HG03354 (cell line): ENCODE results near the gene CCDC74A.
"Not testable (repeated sequence)": the region's sequence is repeated elsewhere in the genome, so short reads cannot be mapped to it uniquely, and the experiment has no call there.

Experiments used
- ATAC-seq: cut with Tn5 transposase; IDR thresholded peaks from one replicate; pipeline ENCODE4 v1.9.1; 2021; ENCODE audit warnings: mild to moderate bottlenecking; ENCODE audit not compliant: unreplicated experiment, poor library complexity, severe bottlenecking

Gene CCDC74A

DNA sequence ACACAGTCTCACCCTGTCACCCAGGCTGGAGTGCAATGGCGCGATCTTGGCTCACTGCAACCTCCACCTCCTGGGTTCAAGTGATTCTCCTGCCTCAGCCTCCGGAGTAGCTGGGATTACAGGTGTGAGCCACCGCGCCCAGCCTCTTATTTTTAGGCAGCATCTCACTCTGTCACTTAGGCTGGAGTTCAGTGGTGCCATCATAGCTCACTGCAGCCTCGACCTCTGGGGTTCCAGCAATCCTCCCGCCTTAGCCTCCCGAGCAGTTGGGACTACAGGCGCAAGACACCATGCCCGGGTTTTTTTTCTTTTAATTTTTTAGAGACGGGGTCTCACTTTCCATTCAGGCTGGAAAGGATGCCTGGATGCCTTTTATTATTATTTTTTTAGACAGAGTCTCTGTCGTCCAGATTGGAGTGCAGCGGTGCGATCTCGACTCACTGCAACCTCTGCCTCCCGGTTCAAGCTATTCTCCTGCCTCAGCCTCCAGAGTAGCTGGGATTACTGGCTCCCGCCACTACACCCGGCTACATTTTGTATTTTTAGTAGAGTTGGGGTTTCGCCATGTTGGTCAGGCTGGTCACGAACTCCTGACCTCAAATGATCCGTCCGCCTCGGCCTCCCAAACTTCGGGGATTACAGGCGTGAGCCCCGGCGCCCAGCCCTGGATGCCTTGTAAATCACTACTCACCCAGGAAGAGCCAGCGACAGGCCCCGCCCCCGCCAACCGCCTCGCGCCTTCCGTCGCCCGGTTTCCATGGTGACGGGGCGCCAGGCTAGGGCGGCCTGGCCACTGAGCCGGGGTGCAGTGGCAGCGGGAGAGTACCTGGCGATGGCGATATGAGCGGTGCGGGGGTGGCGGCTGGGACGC lies at the start of gene CCDC74A:
Gene CCDC74A (plus strand): TSS at position 758 of the 871 bp plus-strand sequence. CDS start 83 bp downstream, at position 841.
- peak; percentile 90 for ATAC-seq

DNA sequence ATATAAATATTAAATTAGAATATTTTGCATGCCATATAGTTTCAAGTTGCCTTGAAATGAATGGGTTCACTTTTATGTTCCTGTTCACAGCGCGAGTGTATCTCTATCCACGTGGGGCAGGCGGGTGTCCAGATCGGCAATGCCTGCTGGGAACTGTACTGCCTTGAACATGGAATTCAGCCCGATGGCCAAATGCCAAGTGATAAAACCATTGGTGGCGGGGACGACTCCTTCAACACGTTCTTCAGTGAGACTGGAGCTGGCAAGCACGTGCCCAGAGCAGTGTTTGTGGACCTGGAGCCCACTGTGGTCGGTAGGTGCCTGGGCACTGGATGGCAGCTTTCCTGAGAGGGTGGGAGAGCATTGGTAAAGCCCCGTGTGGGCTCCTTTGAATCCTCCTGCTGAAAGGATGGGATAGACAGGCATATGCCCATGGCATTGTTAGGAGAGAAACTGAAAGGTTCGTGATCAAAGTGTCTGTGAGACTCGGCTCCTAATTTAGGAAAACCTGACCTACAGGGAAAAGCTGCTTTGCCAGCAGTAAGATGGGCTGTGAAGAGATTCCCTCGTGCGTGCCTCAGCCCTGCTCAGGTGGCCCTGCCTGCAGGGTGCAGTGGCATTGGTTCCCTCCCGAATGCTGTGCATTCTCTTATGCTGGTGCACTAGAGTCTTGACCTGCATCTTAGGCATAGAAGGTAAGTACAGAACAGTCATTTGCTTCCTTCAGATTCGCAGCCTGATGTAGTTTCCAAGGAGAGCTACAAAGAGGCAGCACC lies 49.4 kb upstream of the CCDC74A start:
- not testable (repeated sequence) for ATAC-seq

DNA sequence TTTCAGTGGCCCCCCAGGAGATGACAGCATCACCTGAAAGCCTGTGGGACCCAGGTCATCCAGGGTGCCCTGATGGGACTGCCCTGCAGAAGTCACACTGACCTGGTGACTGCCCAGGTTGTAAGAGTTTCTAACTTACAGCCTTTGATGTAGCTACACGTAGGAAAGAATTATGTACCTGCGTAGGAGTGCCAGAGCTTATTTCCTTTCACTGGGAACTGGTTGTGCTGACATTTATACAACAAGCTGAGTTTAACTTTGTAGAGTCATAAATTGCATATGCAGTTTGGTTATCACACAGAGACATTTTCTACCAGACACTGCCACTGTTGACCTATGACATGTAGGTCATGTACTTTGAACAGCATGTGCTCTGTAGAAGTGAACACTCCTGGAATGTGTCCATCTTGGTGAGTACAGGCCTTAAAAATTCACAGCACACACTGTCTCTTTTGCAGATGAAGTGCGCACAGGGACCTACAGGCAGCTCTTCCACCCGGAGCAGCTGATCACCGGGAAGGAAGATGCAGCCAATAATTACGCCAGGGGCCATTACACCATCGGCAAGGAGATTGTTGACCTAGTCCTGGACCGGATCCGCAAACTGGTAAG lies 48.7 kb upstream of the CCDC74A start:
- not testable (repeated sequence) for ATAC-seq

DNA sequence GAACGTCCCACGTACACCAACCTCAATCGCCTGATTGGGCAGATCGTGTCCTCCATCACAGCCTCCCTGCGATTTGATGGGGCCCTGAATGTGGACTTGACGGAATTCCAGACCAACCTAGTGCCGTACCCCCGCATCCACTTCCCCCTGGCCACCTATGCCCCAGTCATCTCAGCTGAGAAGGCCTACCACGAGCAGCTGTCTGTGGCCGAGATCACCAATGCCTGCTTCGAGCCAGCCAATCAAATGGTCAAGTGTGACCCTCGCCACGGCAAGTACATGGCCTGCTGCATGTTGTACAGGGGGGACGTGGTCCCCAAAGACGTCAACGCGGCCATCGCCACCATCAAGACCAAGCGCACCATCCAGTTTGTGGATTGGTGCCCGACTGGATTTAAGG lies 47.3 kb upstream of the CCDC74A start:
- ATAC-seq: not testable (repeated sequence)

DNA sequence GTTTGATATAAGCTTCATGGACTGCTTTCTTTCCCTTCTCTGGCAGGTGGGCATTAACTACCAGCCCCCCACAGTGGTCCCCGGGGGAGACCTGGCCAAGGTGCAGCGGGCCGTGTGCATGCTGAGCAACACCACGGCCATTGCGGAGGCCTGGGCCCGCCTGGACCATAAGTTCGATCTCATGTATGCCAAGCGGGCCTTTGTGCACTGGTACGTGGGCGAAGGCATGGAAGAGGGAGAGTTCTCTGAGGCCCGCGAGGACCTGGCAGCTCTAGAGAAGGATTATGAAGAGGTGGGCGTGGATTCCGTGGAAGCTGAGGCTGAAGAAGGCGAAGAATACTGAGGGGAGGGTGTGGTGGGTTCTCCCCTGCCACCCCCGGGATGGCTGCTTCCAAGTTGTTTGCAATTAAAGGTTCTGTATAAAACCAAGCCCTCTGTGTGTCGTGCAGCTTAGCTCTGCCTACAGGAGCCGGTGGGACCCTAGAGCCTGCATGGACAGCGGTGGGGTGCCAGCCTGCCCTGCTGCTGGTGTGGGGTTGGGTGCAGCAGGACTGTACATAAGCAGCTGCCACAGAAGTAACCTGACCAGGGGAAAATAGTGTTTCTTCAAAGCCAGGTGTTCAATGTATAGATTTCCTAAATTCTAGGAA lies 45.1 kb upstream of the CCDC74A start:
- ATAC-seq: not testable (repeated sequence)

DNA sequence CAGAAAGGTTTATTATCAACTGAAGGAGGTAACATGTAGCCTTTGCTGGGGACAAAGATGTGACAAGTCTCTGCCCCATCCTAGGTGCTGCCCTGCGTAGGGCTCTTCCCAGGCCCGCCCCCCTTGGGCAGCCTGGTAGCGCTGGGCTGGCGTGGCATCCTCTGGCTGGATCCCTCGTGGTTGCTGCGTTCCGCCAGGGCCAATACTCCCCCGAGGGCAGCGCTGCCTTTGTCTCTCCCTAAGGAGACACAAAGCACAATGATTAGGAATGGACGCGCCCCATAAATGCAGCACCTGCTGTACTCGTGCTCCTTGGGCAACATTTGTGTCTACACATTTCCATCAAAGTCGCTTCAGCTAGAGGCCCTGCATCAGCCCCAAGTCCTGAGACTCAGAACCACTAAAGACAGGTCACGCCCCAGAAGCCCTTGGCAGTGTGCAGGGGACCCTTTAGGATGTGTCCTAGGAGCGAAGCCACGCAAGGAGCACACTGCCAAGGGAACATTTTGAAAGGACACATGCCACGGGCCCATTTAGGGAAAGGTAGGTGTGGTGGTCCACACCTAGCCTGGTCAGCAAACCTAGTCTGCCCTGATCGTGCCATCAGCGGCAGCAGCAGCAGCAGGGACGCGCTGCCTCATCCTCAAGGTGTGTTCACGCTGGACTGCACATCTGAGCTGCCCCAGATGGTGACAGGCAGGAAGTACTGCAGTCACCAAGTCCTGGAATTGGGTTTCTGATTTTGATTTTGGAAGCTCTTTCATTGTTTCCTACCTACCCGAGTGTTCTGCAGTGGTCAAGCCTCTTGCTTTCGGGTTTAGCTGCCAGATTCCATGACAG lies 43.5 kb upstream of the CCDC74A start:
- ATAC-seq: not testable (repeated sequence)

DNA sequence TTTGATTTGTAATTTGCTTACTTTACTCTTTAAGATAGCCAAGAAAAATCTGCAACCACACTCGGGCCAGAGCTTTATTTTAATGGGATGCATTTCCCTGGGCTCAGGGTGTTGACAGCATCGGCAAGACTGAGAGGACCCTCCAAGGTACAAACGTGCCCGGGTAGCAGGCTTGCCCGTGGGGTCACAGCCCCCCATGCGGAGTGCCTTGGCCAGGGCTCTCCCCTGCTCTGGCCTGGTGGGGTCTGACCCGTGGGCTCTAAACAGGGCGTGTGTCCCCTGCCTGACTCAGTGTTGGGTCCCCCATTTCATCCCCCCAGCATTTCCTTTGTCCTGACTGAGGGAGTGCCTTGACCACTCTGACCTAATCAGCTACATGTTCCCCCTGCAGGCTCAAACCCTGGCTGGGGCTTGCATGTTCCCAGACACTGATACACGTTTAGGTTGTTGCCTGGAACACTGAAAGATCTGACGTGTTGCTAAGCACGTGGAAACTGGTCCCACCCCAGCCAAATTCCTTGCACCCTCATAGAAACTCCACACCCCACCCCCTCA lies 42.7 kb upstream of the CCDC74A start:
- not testable (repeated sequence) for ATAC-seq

DNA sequence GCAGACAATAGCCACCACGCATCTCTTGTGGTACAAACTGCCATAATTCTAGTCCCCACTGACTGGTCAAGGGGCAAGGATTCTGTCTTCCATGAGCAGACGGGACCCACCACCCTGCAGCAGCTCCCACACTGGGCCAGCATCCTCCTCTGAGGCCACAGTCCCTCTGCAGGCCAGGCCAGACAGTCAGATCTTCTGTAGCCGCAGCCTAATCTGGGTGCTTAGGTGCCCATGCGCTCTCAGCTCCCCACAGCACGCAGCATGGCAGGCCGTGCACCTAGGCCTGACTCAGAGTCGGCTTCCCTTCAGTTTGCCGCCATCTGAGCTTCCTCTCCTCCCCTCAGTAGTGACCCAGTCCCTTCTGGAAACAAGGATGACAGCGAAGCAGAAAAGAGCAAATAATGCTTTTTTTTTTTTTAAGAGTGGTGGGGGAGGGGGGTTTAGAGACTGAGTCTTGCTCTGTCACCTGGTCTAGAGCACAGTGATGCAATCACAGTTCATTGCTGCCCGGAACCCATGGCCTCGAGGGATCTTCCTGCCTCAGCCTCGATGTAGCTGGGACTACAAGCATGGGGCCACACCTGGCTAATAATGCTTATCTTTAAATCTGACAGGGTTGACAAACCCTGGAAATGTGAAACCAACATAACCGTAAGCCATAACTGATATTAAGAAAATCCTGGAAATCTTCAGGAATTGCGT lies 41.3 kb upstream of the CCDC74A start:
- not testable (repeated sequence) for ATAC-seq

DNA sequence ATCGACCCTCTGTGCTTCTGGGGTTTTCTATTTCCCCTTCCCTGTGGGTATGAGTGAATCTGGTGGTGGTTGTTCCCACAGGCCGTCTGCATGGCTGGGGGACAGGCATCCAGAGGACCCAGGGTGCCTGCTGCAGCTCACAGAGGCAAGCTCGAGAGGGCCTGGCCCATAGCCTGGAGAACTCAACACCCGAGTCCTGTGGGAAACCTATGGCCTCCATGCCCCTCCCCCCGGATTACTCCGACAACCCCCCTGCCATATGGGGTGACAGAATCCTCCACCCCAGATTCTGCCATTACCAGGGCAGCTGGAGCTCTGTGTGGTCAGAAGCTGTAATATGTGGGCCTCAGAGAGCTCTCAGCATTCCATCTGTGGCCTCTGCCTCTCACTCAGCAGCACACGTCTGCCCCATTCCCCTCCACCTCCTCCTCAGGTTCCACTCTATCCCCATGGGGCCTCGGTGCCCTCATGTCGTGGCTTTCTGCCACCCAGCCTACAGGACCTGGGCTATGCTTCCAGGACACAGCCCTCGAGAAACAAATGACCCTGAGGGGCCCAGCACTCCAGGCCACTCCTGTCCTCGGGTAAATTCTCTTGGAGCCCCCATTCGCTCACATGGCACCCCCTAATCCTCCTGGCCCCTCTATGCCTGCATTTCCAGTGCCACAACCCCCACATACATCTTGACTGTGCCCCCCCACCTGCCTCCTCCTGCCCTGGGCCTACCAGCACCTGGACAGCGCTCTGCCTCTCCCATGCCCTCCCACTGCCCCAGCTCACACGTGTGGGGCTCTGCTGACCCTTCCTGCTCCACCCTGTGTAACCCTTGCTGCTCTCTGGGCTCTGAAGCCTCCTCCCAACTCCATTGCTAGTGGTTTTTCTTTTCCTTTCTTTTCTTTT lies 39.1 kb upstream of the CCDC74A start:
- ATAC-seq: no peak

DNA sequence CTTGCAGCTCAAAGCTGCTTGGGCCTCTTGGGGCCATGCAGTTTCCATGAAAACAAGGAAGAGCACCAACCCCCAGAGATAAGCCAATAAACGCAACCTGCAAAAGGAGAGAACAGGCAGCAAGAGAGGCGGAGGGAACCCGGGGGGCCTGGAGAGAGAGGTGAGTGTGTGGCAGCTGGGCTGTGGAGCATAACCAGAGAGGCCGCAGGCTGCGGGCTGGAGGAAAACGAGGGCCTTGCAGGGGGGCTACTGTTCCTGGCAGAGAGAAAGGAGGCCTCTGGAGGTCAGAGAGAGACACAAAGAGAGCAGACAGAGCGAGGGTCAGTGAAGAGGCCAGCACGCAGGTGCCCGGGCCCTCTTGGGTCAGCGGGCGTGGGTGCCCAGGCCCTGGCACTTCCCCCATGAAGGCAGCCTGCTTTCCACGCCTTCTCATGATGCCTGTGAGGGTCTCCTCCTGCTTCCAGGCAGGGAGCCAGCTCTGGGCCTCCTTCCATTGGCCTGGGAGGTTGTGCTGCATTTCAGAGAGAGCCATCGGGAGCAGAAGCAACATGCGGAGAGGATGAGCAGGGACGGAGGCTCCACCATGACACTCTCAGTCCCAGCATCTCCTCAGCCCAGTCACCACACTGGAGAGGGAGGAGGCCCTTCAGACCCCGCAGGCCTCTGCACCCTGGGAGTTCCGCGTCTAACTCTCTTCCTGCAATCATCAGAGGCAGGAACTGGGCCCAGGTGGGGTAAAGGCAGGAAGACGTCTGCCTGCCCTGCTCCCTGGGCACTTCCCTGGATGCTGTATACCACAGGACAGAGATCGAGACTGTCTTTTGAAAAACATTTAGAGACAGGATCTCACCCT lies 36.8 kb upstream of the CCDC74A start:
- not testable (repeated sequence) for ATAC-seq

DNA sequence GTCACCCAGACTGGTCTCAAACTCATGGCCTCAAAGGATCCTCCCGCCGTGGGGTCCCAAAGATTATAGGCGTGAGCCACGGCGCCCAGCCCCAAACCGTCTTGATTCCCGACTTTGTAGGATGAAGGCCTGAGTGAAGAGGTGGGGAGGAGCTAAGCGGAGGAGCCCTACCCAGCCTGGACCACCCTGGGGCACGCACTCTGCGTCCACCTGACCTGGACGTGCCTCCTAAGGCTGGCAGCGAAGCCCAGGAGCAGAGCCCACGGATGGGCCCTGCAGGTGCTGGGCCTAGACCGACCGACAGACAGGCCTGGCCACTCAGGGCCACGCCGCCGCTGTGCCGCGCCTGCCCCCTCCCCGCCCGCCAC lies 36.2 kb upstream of the CCDC74A start:
- ATAC-seq: peak; percentile 3

DNA sequence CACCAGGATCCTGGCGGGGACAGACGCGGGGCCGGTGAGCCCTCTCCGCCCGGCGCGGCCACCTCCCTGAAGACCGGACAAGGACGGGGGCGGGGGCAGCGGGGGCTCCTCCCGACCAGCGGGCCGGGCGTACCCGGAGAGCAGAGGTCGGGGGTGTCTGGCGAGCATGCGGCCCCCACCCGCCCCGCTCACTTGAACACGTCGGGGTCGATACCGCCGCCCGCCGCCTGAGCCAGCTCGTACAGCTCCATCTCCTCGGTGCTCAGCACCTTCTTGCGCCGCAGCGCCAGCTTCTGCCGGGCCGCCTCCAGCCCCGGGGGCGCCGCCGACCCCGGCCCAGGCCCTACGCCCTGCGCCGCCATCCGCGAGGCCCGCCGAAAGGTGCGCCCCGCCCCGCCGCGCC lies 35.7 kb upstream of the CCDC74A start, which contains the start of gene MZT2A:
Gene MZT2A (minus strand): TSS at position 383 of the 403 bp plus-strand sequence. CDS start 21 bp downstream, at position 362.
- peak; percentile 29 for ATAC-seq

DNA sequence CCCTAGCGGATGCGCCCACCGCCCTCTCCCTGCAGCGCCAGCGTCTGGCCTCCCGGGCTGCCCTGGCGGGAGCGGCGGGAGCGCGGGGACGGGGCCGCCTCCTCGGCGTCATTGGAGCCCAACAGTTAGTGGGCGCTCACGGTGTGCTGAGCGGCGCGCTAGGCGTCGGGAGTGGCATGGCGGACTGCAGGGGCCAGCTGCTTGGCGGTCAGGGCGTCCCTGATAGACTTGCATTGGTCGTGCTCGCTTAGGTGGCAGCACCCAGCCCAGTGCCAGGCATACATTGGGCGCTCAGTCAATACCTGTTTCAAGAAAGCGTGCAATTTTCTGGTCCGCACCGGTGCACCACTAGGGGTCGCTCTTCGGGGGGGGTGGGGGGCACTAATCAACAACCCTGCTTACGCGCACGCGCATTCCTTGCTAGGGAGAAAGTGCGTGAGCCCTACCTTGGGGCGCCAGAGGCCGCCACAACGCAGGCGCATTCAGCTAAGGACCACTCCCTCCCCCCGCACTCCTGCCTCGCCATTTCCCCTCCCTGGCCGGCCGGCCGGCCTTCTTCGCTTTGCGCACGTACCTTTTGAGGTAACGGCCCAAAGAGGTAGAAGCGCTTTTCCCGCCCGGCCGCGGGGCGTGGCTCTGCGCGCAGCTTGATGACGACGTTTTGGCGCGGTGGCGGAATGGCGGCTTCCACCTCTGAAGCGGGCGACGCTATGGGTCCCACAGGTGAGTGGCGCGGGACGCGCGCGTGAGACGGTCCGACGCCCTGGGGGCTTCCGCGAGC lies 35.1 kb upstream of the CCDC74A start:
- ATAC-seq: peak; percentile 73

DNA sequence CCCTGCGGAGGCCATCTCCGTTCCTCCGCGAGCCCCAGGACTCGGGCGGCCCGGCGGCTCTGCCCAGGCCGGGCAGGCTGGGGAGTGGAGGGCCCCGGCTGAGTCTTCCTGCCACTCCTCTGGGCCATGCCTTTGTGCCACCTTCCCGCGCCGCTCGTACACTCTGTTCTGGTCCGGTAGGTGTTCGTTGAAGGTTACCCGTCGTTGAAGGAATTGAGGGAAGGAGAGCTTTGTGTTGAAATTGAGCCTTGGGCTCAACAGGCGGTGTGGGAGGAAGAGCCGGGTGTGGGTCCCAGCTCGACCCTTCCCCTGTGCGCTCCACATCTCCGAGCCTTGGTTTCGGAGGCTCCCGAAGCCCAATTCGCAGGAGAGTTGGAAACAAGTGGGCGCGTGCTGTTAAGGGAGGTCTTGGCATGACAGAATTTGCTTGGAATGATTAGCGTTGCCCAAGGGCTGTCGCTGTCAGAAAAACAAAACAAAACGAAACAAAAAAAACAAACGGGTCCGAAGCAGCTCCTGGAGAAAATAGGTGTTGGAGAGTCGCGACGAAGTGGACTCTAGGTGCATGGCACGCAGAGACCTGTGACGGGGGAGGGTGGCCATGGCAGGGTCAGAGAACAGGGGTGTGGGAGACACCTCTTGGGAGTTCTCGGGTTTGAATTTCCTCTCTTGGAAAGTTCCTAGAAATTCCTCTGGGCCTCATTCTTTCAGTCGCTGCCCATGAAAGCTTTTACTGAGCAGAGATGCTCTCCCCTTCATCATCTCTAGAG lies 34.3 kb upstream of the CCDC74A start:
- ATAC-seq: peak; percentile 29

DNA sequence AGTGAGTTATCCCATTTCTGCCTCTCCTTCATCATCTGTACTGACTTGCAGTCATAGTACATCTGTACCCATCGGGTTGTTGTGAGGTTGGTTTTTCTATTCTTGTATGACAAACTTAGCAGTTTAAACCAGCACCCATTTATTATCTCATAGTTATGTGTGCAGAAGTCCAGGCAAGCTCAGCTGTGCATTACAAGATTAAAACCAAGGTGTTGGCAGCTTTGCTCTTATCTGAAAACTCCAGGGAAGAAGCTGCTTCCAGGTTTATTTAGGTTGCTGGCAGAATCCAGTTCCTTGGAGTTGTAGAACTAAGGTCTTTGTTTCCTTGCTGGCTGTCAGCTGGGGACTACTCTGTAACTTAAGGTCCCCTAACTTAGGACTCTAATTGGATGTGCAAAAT lies 32.2 kb upstream of the CCDC74A start:
- not testable (repeated sequence) for ATAC-seq
